Measurements from ENCODE around the gene AP1G2. TPM values are rescaled to one million over a fixed set of nuclear protein-coding genes. Genes with fewer than 3 reads are reported as not detected.

The AP1G2 gene
- total RNA-seq, 4 donors from 2014 or later = 175 to 369 (median 341) TPM

DNA sequence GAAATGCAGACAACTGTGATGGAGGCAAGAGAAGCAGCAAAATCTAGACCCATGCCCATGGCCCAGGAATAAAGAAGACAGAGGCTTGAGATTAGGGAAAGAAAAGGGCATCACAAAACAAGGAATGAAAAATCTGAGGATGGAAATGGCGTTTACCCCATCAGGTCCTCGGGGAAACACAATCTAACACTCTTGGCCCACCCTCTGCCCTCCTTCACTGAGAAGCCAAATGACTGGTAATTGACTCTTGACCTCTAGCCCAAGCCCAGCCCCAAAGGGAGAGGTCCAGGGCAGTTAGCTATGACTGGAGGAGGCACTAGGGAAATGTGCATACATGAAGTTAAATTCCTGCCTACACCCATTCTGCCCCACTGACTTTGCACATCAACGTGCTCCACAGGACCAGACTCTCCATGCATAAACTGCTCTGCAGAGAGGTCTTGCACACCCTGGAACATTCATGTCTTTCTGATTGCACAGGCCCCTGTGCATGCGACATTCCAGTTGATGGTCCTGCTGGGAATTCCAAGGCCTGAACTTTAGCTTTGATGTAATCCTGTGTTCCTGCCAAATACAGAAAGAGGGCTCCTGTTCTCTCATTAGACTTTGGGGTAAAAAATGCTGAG, 21.7 kb downstream of the AP1G2 start:
- H3K27me3 ChIP-seq = no peaks in the 10 kb centered on the region
- peaks cover 0 to 6% (median 2%) of the 10 kb centered on the region in 4 donors for H3K4me1 ChIP-seq
- no peaks in the 10 kb centered on the region for H3K36me3 ChIP-seq
- H3K9me3 ChIP-seq = no peaks in the 10 kb centered on the region
- H3K27ac ChIP-seq = no peak overlapping the region
- TF ChIP-seq POLR2A (IDR thresholded peaks at IDR 0.05) = no peak
- TF ChIP-seq, protein P1, sequence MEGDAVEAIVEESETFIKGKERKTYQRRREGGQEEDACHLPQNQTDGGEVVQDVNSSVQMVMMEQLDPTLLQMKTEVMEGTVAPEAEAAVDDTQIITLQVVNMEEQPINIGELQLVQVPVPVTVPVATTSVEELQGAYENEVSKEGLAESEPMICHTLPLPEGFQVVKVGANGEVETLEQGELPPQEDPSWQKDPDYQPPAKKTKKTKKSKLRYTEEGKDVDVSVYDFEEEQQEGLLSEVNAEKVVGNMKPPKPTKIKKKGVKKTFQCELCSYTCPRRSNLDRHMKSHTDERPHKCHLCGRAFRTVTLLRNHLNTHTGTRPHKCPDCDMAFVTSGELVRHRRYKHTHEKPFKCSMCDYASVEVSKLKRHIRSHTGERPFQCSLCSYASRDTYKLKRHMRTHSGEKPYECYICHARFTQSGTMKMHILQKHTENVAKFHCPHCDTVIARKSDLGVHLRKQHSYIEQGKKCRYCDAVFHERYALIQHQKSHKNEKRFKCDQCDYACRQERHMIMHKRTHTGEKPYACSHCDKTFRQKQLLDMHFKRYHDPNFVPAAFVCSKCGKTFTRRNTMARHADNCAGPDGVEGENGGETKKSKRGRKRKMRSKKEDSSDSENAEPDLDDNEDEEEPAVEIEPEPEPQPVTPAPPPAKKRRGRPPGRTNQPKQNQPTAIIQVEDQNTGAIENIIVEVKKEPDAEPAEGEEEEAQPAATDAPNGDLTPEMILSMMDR (IDR thresholded peaks at IDR 0.05) = no peak
- H3K4me3 ChIP-seq = no peak overlapping the region
- DNase-seq = no peak

DNA sequence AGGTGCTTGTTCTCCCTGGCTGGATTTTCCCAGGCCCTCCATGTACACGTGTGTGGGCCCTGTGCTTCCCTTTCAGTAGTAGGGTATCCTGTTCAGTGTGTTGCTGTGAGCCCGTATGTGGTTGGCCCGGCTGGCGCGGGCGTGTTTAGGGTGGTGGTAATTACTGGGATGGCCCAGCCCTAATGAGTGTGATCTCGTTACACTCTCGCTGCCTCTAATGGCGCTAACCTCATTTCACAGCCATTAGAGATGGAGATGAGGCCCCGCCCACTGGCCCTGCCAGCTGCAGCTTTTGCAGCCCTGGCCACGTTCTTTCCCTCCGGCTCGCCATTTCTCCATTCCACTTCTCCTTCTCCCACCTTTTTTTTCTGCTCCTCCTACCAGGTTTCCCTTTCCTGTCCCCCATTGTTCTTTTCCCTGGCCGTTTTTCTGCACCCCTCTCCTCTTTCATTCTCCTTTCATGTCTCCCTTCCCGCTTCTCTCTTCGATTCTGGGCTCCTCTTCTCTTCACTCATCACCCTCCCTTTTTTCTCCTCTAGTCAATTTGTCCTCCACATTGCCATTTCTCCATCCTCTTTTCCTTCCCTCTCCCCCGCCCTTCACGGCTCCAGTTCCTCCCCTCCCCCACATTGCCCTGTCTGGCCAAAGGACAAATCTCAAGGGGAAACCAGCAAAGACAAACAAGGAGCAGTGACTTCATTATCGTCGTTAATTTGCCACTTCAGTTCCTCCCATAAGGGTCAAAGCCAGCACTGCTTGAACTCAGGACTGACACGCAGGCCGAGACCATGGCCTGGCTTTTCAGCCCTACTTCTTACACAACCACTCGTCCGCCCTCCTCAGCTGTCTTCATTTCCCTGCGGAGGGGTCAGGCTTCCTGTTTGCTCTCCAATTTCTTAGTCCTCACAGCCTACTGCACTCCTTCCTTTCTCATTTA, 22.8 kb downstream of the AP1G2 start:
- DNase-seq = peak in 2 of 3 donors; percentile 65 to 69
- H3K4me3 ChIP-seq = no peak overlapping the region
- no peaks in the 10 kb centered on the region for H3K27me3 ChIP-seq
- H3K27ac ChIP-seq = no peak overlapping the region
- H3K9me3 ChIP-seq = no peaks in the 10 kb centered on the region
- no peak for TF ChIP-seq POLR2A (IDR thresholded peaks at IDR 0.05)
- TF ChIP-seq, protein P1 (IDR thresholded peaks at IDR 0.05) = no peak
- H3K4me1 ChIP-seq = no peaks in the 10 kb centered on the region
- H3K36me3 ChIP-seq = no peaks in the 10 kb centered on the region

DNA sequence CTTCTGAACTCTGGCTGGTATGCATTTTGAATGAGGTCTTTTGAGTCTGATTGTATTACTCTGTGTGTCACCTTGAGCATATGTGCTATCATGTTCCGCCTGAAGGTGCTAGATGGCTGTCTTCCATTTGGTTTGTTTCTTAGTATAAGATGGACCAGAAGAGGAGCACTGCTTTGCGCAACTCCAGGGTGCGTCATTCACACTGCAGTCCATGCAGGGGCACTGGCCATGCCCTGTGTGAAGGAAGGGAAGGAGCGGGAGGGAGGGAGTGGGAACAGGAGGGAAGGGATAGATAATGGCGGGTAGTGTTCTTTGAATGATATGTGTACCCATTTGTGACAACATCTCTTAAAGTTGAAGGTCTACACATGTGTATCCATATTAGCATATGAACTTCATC, 24.2 kb downstream of the AP1G2 start:
- Histone ChIP-seq H3K27me3 (no peaks in the 10 kb centered on the region), H3K4me1 (no peaks in the 10 kb centered on the region), H3K4me3 (no peak overlapping the region), H3K27ac (no peak overlapping the region), H3K36me3 (no peaks in the 10 kb centered on the region), H3K9me3 (no peaks in the 10 kb centered on the region)
- TF ChIP-seq POLR2A (IDR thresholded peaks at IDR 0.05) = no peak
- TF ChIP-seq, protein P1 (IDR thresholded peaks at IDR 0.05) = no peak
- DNase-seq = no peak

DNA sequence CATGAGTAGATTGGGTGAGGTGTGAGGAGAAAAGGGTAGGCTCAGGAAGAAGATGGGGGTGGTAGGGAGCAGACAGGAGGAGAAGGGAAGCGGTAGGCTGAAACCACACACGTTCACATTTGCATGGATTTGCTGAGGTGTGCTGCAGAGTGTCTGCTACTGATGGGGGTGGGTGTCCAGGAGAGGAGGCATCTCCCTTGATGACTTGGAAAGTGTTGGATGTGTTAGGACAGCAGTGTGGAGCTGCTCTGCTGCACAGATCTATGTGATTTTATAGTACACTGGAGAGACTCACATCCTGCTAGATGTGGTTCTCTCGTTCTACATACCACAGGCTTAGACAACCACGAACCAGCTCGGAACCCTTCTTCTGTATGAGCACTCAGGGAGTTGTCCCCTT, 25.3 kb downstream of the AP1G2 start:
- TF ChIP-seq, protein P1 (IDR thresholded peaks at IDR 0.05) = no peak
- TF ChIP-seq POLR2A (IDR thresholded peaks at IDR 0.05) = no peak
- DNase-seq = no peak
- Histone ChIP-seq H3K36me3 (no peaks in the 10 kb centered on the region), H3K27me3 (no peaks in the 10 kb centered on the region), H3K9me3 (no peaks in the 10 kb centered on the region), H3K27ac (no peak overlapping the region), H3K4me1 (no peaks in the 10 kb centered on the region), H3K4me3 (no peak overlapping the region)

DNA sequence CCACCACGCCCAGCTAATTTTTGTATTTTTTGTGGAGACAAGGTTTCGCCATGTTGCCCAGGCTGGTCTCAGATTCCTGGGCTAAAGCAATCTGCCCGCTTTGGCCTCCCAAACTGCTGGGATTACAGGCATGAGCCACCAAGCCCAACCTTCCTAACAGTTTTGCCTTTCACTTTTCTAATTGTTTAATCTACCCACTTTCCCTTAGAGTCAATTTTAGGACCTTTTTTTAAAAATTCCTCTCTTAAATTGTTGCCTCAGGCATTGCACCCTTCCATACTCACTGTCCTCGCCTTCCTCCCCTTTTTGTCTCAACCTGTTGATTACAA, 27.5 kb downstream of the AP1G2 start:
- H3K27ac ChIP-seq = no peak overlapping the region
- TF ChIP-seq POLR2A (IDR thresholded peaks at IDR 0.05) = no peak
- TF ChIP-seq, protein P1 (IDR thresholded peaks at IDR 0.05) = no peak
- H3K27me3 ChIP-seq = no peaks in the 10 kb centered on the region
- H3K4me3 ChIP-seq = no peak overlapping the region
- no peaks in the 10 kb centered on the region for H3K9me3 ChIP-seq
- no peaks in the 10 kb centered on the region for H3K36me3 ChIP-seq
- DNase-seq = no peak
- no peaks in the 10 kb centered on the region for H3K4me1 ChIP-seq

Data from Peyer's patch (tissue), 4 donors.